Stimulated activated CD4-positive, alpha-beta T cell treated with anti-CD3 and anti-CD28 coated beads, Interleukin-4, amount 100 ng/mL, for 4 hours (primary cell): Measurements from ENCODE around the gene ADSS1.
A peak's percentile ranks its signal among the peaks of the same experiment; 100 is the strongest.

Experiments
- DNase-seq, 2 experiments: peaks; one replicate each; pipeline ENCODE4 v3.0.0-alpha.2; 2020

Gene ADSS1

GRCh38 chr14:104687601-104688504 is 36.2 kb upstream of the ADSS1 start:
- DNase-seq: no peak

- no peak for DNase-seq
Measured at GRCh38 chr14:104688505-104689108, 35.4 kb upstream of the ADSS1 start.

GRCh38 chr14:104689109-104689880 is 34.7 kb upstream of the ADSS1 start, which contains the start of gene INF2:
TSS of gene INF2 (plus strand) at chr14:104689618. CDS start at chr14:104701366, 11,748 bp downstream.
- DNase-seq: peak; percentile 49 to 59

- DNase-seq: peak in 1 of 2 experiments; percentile 20
Measured at GRCh38 chr14:104689881-104690711, 33.9 kb upstream of the ADSS1 start.

- peak in 1 of 2 experiments; percentile 18 for DNase-seq
Measured at GRCh38 chr14:104690861-104691455, 33.1 kb upstream of the ADSS1 start.

GRCh38 chr14:104691546-104692260 is 32.3 kb upstream of the ADSS1 start:
- DNase-seq: no peak

GRCh38 chr14:104692261-104692938 is 31.6 kb upstream of the ADSS1 start:
- no peak for DNase-seq

GRCh38 chr14:104692939-104693315 is 31.1 kb upstream of the ADSS1 start:
- no peak for DNase-seq

- DNase-seq: no peak
Measured at GRCh38 chr14:104693482-104694431, 30.3 kb upstream of the ADSS1 start.

GRCh38 chr14:104694475-104694950 is 29.5 kb upstream of the ADSS1 start:
- DNase-seq: no peak

GRCh38 chr14:104694991-104695659 is 28.9 kb upstream of the ADSS1 start:
- DNase-seq: no peak

GRCh38 chr14:104695660-104696000 is 28.4 kb upstream of the ADSS1 start:
- no peak for DNase-seq

- DNase-seq: no peak
Measured at GRCh38 chr14:104696671-104697316, 27.2 kb upstream of the ADSS1 start.

GRCh38 chr14:104697317-104697703 is 26.7 kb upstream of the ADSS1 start:
- no peak for DNase-seq

- no peak for DNase-seq
Measured at GRCh38 chr14:104697892-104698583, 26.0 kb upstream of the ADSS1 start.

- DNase-seq: no peak
Measured at GRCh38 chr14:104698688-104699425, 25.2 kb upstream of the ADSS1 start.

- DNase-seq: no peak
Measured at GRCh38 chr14:104699426-104699748, 24.6 kb upstream of the ADSS1 start.
